Activated gamma-delta T cell treated with anti-CD3 and anti-CD28 coated beads, Interleukin-2, amount 50 U/mL, for 16 hours (primary cell): ENCODE results near the gene NFKBIB.
"Not testable (repeated sequence)": the region's sequence is repeated elsewhere in the genome, so short reads cannot be mapped to it uniquely, and the experiment has no call there.

Experiments used
- DNase-seq: peaks from one replicate; pipeline ENCODE4 v3.0.0-alpha.2; 2020; ENCODE audit warnings: low read depth

The NFKBIB gene, protein sequence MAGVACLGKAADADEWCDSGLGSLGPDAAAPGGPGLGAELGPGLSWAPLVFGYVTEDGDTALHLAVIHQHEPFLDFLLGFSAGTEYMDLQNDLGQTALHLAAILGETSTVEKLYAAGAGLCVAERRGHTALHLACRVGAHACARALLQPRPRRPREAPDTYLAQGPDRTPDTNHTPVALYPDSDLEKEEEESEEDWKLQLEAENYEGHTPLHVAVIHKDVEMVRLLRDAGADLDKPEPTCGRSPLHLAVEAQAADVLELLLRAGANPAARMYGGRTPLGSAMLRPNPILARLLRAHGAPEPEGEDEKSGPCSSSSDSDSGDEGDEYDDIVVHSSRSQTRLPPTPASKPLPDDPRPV

DNA sequence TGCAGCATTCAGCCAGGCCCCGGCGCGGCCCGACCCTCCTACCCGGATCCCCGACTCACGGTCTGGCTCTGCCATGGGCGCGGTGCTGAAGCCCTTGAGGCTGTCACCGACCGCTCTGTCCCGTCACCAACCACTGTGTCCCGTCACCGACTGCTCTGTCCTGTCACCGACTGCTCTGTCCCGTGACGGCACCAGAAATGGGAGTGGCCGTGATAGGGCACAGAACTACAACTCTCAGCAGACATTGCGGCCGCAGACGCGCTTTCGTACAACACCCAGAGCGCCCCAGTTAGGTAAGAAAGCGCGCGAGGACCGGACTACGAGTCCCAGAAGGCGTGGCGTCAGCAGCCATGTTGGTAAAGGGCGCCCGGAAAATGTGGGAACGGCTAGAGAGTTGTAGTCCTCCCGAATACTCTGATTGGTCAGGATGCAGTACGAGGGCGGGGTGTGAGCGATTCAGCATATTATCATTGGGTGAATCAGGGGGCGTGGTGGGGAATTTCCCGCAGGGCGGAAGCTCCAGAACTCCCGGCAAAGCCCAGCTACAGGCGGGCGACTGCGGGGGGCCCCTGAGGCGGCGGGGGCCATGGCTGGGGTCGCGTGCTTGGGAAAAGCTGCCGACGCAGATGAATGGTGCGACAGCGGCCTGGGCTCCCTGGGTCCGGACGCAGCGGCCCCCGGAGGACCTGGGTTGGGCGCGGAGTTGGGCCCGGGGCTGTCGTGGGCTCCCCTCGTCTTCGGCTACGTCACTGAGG, at the start of gene NFKBIB, which contains the start of gene SIRT2:
TSS of gene NFKBIB (plus strand) at position 523 of the 755 bp plus-strand sequence. CDS start at position 587, 64 bp downstream.
TSS of gene SIRT2 (minus strand) at position 172 of the 755 bp plus-strand sequence. CDS start at position 75, 97 bp downstream.
- peak; percentile 98 for DNase-seq

DNA sequence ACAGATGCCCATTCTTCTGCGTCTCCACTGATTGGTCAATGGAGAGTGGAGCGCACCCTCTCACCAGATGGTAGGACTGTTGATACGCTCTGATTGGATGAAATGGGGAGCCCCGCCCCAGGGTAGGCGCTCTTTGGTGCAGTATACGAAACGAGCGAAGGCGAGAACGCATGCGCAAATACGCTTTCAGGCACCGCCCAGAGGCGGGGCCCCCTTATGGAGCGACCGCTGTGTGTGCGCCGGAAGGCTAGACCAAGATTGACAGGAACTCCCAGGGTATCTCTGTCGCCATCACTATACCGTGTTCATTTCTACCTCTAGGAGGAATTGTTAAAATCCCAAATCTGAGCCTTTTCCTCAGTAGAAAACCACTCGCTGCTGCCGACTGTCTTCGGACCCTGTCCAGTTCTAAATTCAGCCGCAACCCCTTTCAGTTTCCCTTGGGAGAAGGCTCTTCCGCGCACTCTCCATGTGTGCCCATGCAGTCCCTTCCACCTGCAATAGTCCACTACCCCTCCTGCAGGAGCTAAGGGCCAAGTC, 49.3 kb upstream of the NFKBIB start:
- no peak for DNase-seq

DNA sequence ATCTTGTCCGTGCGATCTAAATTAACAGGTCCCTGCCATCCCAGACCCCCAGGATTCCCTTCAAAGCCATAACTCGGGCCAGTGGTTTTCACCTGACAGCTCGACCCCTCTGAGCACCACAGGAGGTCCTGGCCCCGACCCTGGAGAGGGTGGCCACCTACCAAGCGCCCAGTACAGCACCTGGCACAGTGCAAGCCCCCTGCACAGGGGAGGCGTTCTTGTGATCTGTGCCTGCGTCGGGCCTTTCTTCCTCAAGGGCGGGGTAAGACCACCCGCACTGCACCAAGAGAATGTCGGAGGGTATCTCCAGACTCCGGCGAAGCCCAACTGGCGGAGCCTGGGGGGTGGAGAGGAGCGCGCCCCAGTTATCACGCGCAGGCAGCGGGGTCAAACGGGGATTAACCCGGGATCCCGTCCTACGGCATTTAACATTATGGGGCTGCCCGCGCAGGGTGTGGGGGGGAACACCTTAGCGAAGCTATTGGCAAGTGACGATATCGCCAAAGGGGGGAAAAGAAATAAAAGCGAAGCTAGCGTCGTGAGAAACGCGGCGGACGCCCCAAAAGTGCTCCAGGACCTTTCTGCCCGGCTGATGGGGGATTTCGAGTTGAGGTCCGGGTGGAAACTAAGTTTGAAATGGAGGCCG, 48.7 kb upstream of the NFKBIB start:
- no peak for DNase-seq

GRCh38 chr19:38851622-38852230, 48.0 kb upstream of the NFKBIB start:
- peak; percentile 79 for DNase-seq

- peak; percentile 52 for DNase-seq
Measured at GRCh38 chr19:38852231-38853044, 47.3 kb upstream of the NFKBIB start.

GRCh38 chr19:38853214-38853613, 46.6 kb upstream of the NFKBIB start:
- DNase-seq, result no peak

DNA sequence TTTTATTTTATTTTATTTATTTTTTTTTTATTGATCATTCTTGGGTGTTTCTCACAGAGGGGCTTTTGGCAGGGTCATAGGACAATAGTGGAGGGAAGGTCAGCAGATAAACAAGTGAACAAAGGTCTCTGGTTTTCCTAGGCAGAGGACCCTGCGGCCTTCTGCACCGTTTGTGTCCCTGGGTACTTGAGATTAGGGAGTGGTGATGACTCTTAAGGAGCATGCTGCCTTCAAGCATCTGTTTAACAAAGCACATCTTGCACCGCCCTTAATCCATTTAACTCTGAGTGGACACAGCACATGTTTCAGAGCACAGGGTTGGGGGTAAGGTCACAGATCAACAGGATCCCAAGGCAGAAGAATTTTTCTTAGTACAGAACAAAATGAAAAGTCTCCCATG, 44.8 kb upstream of the NFKBIB start:
- not testable (repeated sequence) for DNase-seq

- DNase-seq, result not testable (repeated sequence)
Measured at GRCh38 chr19:38855751-38856150, 44.0 kb upstream of the NFKBIB start.

- no peak for DNase-seq
Measured at GRCh38 chr19:38856813-38857212, 43.0 kb upstream of the NFKBIB start.

DNA sequence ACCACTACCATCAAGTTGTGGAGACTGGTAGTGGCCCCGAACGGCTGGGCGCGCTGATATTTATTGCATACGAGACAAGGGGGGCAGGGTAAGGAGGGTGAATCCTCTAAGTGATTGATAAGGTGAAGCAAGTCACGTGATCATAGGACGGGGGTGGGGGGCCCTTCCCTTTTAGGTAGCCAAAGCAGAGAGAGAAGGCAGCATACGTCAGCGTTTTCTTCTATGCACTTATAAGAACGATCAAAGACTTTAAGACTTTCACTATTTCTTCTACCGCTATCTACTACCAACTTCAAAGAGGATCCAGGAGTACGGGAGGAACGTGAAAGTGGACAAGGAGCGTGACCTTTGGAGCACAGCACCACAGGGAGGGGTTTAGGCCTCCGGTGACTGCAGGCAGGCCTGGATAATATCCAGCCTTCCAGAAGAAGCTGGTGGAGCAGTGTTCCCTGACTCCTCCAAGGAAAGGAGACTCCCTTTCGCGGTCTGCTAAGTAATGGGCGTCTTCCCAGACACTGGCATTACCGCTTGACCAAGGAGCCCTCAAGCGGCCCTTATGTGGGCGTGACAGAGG, 40.1 kb upstream of the NFKBIB start:
- DNase-seq, result not testable (repeated sequence)

GRCh38 chr19:38861368-38861767, 38.4 kb upstream of the NFKBIB start:
- no peak for DNase-seq

DNA sequence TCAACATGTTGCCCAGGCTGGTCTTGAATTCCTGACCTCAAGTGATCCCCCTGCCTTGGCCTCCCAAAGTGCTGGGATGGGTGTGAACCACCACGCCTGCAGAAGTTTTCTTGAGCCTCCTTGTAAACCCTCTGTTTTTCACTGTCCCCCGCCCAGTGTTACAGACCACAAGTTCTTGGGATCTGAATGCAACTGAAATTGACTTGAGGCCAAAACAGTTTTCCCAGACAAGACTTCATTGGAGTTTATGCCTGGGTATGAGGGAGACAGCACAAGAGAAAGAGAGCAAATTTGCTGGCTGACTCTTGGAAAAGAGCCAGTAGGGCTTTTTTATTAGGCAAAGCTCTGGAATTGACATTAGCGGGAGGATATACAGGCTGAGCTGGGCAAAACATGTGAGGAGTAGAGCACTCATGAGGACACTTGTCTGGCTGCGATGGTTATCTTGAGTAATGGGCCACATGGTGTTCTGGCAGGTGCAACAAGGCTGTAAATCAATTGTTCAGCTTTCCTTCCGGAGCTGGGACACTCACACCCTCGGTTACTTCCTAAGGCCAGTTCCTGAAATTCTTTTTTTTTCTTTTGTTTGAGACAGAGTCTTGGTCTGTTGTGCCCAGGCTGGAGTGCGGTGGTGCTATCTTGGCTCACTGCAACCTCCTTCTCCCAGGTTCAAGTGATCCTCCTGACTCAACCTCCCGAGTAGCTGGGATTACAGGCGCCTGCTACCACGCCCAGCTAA, 37.3 kb upstream of the NFKBIB start:
- DNase-seq, result no peak

DNA sequence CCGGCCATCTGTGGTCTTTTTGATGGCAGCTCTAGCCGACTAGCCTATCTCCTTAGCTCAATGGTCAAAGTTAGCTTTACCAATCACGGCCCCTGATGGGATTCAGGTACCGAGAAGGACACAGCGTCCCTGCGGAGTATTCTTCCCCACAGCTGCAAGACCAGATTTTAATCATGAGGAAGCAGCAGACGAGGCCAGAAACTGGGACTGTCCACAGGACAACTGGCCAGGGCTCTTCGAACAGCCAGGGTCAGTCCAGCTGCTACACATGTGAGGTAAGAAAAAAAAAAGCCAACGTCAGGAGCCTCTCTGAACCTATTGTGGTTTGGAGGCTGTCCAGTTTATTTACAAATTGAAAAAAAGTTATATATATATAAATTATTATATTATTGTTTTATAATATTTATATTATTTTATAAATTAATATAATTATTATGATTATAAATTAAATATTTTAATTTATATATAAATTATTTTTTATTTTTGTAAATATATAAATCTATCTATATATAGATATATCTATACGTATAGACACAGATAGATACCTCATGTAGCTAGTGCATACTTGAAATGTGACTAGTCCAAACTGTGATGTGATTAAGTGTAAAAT, 32.5 kb upstream of the NFKBIB start:
- DNase-seq, result no peak

DNA sequence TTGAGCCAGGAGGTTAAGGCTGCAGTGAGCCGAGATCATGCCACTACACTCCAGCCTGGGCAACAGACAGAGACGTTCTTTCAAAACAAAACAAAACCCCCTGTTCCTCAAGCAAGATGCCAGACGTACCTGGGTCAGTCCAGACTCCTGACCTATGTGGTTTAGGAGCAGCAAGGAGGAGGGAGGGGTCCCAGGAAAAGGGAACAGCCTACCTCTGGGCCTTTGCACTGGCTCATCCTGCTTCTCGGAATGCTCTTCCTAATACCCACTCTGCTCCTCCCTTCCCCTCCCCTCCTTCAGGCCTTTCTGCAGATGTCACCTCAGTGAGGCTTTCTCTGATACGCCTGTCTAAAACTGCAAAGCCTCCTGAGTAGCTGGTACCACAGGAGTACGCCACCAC, 31.2 kb upstream of the NFKBIB start:
- no peak for DNase-seq

- DNase-seq, result no peak
Measured at GRCh38 chr19:38869160-38869835, 30.5 kb upstream of the NFKBIB start.

DNA sequence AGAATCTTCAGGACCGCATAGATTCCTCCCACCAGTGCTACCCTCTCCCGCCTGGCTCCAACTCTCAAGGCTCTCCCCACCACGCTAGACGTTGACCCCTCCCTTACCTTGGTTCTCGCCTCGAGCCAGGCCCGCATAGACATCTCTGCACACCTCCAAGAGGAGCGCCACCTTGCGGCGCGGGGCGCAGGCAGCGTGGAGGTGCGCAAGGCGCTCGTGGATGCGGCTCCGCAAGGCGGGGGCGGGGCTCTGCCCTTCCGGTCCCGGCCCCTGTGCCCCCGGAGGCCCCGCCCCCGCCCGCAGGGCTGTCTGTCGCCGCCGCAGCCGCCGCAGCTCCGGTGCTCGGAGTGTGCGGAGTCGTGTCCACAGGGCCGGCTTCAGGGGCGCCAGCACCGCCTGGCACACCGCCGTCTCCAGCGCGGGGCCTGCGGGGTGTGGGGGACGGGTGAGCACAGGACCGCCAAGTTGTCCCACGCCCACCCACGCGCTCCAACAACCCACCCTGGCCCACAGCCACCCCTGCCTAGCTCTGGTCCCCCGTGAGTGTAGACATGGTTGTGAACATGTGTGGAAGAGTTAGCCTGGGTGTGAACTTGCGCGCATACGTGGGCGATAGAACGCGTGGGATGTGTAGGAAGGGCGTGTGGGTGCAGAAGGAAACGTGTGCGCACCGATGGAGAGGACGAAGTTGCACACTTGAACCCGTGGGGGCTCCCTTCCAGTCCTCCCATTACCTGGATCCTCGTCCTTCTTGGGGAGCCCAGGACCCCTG, 29.7 kb upstream of the NFKBIB start:
- peak; percentile 87 for DNase-seq

DNA sequence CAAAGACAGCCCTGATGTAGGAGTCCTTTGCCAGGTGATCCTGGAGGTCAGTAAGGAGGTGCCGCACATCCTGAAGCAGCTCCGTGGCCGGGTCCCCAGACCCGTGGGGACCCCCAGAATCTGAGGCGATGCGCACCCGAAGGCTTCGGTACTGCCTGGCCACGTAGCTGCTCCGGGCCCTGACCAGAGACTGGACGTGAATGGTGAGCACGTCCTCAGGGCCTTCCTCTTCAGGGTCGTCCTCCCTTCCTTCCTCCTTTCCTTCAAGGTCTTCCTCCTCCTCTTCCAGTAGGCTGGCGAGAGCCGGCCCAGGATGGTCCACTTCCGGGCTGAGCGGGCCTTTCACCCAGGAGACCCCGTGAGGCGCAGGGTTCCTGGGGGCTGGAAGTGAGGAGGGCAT, 29.2 kb upstream of the NFKBIB start:
- DNase-seq, result no peak

DNA sequence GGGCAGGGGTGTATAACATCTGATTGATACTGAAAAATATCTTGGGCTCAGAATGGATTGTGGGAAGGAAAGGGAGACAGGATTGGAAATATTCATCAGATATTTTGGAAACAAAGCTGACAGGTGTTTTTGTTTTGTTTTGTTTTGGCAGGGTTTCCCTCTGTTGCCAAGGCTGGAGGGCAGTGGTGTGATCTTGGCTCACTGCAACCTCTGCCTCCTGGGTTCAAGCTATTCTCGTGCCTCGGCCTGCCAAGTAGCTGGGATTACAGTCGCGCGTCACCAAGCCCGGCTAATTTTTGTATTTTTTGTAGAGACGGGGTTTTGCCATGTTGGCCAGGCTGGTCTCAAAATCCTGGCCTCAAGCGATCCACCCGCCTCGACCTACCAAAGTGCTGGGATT, 26.4 kb upstream of the NFKBIB start:
- DNase-seq, result not testable (repeated sequence)
